GM12874 (cell line): ENCODE data around the gene FBXO46.

Source experiments
- TF ChIP-seq, protein P1 (sequence below): IDR thresholded peaks from 2 replicates; pipeline ENCODE4 v1.5.1; 2011; ENCODE audit warnings: low read depth, mild to moderate bottlenecking, control low read depth, low read length, moderate library complexity; ENCODE audit not compliant: insufficient read depth

The FBXO46 gene

DNA sequence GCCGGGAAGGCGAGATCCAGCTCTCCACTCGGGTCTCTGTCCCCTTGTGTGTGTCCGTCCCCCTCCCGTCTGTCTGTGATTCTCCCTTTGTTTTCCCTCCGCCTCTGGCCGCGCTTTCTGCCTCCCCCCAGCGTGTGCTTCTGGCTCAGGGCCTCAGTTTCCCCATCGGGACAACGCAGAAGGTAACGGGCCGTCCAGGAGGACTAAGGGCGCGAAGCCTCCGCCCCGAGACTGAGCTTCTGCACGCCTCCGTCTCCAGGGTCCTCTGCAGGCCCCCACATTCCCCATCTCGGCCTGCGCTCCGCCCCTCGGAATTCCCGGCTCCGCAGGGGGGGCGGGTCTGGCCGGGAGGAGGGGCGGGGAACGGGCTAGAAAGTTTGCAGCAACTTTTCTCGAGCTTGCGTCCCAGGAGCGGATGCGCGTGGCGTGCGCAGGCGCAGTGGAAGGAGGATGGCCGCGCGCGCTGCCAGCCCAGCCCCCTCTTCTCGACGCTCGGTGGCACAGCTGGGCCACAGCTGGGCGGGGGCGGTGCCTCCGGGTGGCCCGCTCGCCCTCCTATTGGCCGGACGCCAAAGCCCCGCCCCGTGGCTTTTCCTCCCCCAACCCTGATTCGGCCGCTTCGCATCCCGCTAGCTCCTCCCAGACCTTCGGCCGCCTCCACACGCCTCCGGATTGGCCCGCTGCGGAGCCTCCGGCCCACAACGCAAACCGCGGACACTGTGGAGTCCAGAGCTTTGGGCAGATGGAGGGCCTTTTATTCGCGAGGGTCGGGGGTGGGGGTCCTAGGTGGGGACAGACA is 38.5 kb upstream of the FBXO46 start, which contains the start of gene SIX5:
Gene SIX5, minus strand, starts transcription at position 269 of the 799 bp plus-strand sequence. CDS start 408 bp downstream, outside the sequence.
- TF ChIP-seq, protein P1, sequence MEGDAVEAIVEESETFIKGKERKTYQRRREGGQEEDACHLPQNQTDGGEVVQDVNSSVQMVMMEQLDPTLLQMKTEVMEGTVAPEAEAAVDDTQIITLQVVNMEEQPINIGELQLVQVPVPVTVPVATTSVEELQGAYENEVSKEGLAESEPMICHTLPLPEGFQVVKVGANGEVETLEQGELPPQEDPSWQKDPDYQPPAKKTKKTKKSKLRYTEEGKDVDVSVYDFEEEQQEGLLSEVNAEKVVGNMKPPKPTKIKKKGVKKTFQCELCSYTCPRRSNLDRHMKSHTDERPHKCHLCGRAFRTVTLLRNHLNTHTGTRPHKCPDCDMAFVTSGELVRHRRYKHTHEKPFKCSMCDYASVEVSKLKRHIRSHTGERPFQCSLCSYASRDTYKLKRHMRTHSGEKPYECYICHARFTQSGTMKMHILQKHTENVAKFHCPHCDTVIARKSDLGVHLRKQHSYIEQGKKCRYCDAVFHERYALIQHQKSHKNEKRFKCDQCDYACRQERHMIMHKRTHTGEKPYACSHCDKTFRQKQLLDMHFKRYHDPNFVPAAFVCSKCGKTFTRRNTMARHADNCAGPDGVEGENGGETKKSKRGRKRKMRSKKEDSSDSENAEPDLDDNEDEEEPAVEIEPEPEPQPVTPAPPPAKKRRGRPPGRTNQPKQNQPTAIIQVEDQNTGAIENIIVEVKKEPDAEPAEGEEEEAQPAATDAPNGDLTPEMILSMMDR, result no peak

DNA sequence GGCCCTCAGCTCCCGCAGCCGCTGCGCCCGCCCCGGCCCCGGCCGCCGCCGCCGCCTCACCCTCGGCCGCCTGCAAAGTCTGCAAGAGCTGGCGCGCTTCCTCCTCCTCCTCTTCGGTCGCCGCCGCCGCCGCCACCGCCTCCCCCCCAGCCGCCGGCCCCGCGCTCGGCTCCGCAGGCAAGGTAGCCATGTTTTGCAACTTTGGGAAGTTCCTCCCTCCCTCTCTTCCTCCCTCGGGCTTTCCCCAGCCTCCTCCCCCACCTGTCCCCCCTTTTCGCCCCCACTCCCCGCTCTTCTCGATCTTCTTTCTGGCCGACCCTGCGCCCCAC is 37.9 kb upstream of the FBXO46 start:
- TF ChIP-seq, protein P1, result no peak

DNA sequence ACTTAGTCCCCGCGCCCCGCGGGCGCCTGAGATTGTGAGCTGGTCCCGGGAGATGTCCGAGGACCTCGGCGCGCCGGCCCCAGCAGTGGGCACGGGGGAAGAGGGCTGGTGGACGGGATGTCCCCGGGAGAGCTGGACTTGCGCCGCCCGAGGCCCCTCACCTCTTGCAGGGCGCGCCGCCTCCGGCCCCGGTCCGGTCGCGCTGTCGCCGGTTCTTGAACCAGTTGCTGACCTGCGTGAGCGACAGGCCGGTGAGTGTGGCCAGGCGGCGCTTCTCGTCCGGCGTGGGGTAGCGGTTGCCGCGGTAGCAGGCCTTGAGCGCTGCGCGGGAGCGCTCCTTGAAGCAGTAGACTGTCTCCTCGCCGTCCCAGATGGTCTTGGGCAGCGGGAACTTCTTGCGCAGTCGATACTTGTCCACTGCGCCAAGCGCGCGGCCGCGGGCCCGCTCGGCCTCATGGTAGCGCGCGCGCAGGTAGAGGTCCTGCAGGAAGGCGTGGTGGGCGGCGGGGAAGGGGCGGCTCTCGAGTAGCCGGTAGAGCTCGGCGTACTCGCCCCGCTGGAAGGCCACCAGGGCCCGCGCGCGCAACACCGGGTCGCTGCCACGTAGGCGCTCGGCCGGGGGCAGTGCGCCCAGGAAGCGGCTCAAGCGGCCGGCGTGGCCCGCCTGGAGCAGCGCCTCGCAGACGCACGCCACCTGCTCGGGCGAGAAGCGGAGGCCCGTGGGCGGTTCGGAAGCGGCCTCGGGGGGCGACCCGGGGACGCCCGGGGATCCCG is 37.4 kb upstream of the FBXO46 start:
- TF ChIP-seq, protein P1, result no peak

DNA sequence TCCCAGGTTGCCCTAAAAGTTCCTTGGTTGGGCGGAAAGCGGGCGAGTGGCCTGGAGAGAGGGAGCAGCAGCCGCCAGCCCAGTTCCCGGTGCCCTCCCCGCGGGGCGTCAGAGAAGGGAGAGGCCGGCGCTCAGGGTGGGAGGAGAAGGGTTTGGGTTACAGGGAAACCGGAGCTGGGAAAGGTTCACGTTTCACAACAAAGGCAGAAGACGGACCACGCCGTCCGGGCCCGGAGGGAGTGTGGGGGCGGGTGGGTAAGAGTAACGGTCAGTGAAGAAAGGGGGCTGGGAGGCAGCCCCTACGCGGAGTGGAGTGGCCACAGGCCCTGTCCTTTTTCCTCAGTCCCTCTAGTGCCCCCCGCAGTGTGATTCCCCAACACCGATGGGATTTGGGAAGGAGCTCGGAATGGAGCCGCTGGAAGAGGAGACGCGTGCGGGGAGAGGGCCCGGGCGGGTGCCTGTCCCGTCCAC is 36.7 kb upstream of the FBXO46 start:
- TF ChIP-seq, protein P1, result no peak

DNA sequence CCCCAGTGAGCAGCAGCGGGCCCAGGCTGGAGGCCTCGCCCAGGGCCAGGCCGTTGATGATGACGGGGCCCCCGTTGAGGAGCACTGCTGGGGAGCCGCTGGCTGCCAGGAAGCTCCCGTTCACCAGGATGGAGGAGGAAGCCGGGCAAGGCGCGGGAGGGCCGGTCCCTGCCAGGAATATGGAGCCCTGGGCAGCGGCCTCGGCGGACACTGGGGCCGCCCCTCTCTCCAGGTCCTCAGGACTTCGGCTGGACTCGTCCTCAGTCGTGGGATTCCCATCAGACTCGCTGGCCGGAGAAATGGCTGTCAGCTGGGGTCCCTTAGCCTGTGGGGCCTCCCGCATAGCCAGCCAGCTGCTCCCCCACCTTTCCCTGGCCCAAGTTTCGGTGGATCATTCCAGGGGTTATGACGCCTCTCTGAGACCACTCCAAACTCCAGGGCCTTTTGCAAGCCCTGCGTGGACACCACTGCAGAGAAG is 36.2 kb upstream of the FBXO46 start:
- TF ChIP-seq, protein P1, result no peak

DNA sequence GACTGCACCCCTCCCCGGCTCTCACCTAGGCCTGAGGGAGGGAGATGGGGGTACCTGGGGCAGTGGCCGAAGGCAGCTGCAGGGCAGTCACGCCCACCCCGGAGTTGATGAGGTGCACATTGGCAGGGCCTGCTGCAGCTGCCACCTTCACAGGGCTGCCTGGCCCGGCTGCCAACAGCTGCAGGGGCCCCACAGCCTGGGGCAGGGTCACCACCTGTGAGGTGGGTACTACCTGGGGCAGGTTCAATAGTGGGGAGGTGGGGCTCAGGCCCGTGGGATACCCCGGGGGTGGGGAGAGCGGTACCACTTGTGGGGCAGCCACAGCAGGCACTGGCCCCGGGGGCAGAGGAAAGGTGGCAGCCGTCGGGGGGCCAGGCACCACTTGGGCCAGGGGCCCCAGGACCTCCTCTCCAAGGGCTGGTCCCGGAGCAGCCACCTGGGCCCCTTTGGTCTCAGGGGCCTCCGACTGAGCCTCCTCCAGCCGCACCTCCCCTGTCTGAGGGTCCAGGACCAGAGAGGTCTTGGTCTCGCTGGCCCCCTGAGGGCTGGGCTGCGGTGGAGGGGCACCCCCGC is 35.7 kb upstream of the FBXO46 start:
- TF ChIP-seq, protein P1, result no peak

DNA sequence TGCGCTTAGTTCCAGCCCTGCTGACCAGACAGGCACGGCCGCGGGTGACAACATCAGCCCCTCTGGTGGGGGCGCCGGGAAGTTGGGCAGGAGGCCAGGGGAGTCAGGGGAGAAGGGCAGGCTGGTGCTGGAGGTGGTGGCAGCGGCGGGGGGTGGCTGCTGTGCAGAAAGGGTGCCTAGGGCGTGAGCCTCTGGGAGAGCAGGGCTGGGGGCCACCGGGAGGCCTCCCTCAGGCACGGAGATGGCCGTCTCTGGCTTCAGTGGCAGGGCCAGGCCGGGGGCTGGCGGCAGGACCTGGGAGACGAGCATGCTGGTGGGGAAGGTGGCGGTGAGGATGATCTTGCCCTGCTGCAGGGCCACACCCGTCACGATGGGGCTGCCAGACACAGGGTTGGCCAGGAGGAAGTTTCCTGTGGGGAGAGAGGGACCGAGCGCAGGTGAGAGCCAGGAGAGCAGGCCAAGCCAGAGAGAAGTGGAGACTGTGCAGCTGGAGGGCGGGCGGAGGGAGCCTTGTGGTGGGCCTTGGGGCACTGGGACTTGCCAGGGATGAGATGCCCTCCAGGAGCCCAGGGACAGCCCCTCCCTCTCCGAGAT is 35.1 kb upstream of the FBXO46 start:
- TF ChIP-seq, protein P1, result no peak
